ENCODE results near the gene ARL14EP. TPM values are rescaled to one million over a fixed set of nuclear protein-coding genes. Genes with fewer than 3 reads are reported as not detected.

ARL14EP gene
- total RNA-seq, 1 donor from 2014 or later: 25.4 TPM

DNA sequence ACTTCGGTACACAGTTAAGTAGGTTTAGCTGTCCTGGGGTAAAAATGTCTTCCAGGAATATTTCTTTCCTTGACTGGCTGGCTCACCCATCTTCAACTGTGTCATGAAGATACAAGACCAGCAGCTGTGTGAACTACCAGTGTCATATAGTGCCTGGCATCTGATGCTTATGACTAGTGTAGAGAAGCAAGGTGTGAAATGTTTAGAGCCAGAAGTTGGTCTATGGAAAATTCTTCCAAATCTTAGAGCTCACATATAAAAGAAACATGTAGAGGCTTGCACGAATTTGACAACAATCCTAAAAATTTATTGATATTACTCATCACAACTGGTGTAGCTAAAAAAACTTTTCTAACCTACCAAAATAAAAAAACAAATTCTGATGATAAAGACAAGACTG lies 54.4 kb downstream of the ARL14EP start:
- no peak overlapping the region for H3K27ac ChIP-seq (ENCODE audit: low read depth, low read length)
- no peak overlapping the region for H3K4me3 Mint-ChIP-seq (ENCODE audit: unreplicated experiment)

GRCh38 chr11:30380846-30381245 lies 57.9 kb downstream of the ARL14EP start:
- Histone ChIP-seq H3K4me2 (ENCODE audit: low read length) (no peak overlapping the region), H3K4me1 (ENCODE audit: insufficient read depth, low read length) (no peaks in the 10 kb centered on the region), H3K9me3 (ENCODE audit: insufficient read depth, low read depth, low read length) (no peaks in the 10 kb centered on the region), H3K27ac (ENCODE audit: low read depth, low read length) (no peak overlapping the region), H4K20me1 (ENCODE audit: insufficient read depth, low read length) (no peaks in the 10 kb centered on the region), H3K36me3 (ENCODE audit: insufficient read depth, low read length) (no peaks in the 10 kb centered on the region), H3K4me3 (ENCODE audit: insufficient read depth, low read depth, low read length) (no peak overlapping the region), H3K9ac (ENCODE audit: low read length) (no peak overlapping the region), H2AFZ (ENCODE audit: low read depth, low read length) (no peak overlapping the region), H3K79me2 (ENCODE audit: insufficient read depth, low read length) (no peaks in the 10 kb centered on the region), H3K27me3 (ENCODE audit: insufficient read depth, low read length) (no peaks in the 10 kb centered on the region)
- H3K4me3 Mint-ChIP-seq (ENCODE audit: unreplicated experiment): no peak overlapping the region
- H3K4me1 Mint-ChIP-seq (ENCODE audit: low read depth, unreplicated experiment): no peaks in the 10 kb centered on the region
- no peak overlapping the region for H3K27ac Mint-ChIP-seq (ENCODE audit: unreplicated experiment)
- peaks cover 2% of the 10 kb centered on the region for H3K27me3 Mint-ChIP-seq (ENCODE audit: low read depth, unreplicated experiment)
- FAIRE-seq (no peak), DNase-seq (ENCODE audit: low read depth) (no peak)
- H3K36me3 Mint-ChIP-seq (ENCODE audit: low read depth, unreplicated experiment): no peaks in the 10 kb centered on the region
- H3K9me3 Mint-ChIP-seq (ENCODE audit: unreplicated experiment): no peaks in the 10 kb centered on the region
- TF ChIP-seq EZH2 (IDR thresholded peaks at IDR 0.05; ENCODE audit: insufficient read depth, low read length): no peak
- TF ChIP-seq CTCF (IDR thresholded peaks at IDR 0.05; ENCODE audit: insufficient read depth, low read depth, low read length): no peak

More for the DNA sequence above, 54.4 kb downstream of the ARL14EP start:
- Mint-ChIP-seq H3K9me3 (ENCODE audit: unreplicated experiment) (no peaks in the 10 kb centered on the region), H3K27ac (ENCODE audit: unreplicated experiment) (no peak overlapping the region), H3K27me3 (ENCODE audit: low read depth, unreplicated experiment) (peaks cover 2% of the 10 kb centered on the region), H3K4me1 (ENCODE audit: low read depth, unreplicated experiment) (no peaks in the 10 kb centered on the region), H3K36me3 (ENCODE audit: low read depth, unreplicated experiment) (no peaks in the 10 kb centered on the region)
- TF ChIP-seq EZH2 (IDR thresholded peaks at IDR 0.05; ENCODE audit: insufficient read depth, low read length): no peak
- TF ChIP-seq CTCF (IDR thresholded peaks at IDR 0.05; ENCODE audit: insufficient read depth, low read depth, low read length): no peak
- FAIRE-seq (no peak), DNase-seq (ENCODE audit: low read depth) (no peak)
- H3K36me3 ChIP-seq (ENCODE audit: insufficient read depth, low read length): no peaks in the 10 kb centered on the region
- no peaks in the 10 kb centered on the region for H3K9me3 ChIP-seq (ENCODE audit: insufficient read depth, low read depth, low read length)
- H3K4me2 ChIP-seq (ENCODE audit: low read length): no peak overlapping the region
- no peak overlapping the region for H3K9ac ChIP-seq (ENCODE audit: low read length)
- H3K4me1 ChIP-seq (ENCODE audit: insufficient read depth, low read length): no peaks in the 10 kb centered on the region
- no peaks in the 10 kb centered on the region for H3K79me2 ChIP-seq (ENCODE audit: insufficient read depth, low read length)
- H4K20me1 ChIP-seq (ENCODE audit: insufficient read depth, low read length): no peaks in the 10 kb centered on the region
- H3K27me3 ChIP-seq (ENCODE audit: insufficient read depth, low read length): no peaks in the 10 kb centered on the region
- H2AFZ ChIP-seq (ENCODE audit: low read depth, low read length): no peak overlapping the region
- no peak overlapping the region for H3K4me3 ChIP-seq (ENCODE audit: insufficient read depth, low read depth, low read length)

- no peaks in the 10 kb centered on the region for H3K36me3 Mint-ChIP-seq (ENCODE audit: low read depth, unreplicated experiment)
- Histone ChIP-seq H2AFZ (ENCODE audit: low read depth, low read length) (no peak overlapping the region), H3K9me3 (ENCODE audit: insufficient read depth, low read depth, low read length) (no peaks in the 10 kb centered on the region), H3K4me3 (ENCODE audit: insufficient read depth, low read depth, low read length) (no peak overlapping the region), H4K20me1 (ENCODE audit: insufficient read depth, low read length) (no peaks in the 10 kb centered on the region), H3K79me2 (ENCODE audit: insufficient read depth, low read length) (no peaks in the 10 kb centered on the region), H3K4me2 (ENCODE audit: low read length) (no peak overlapping the region), H3K36me3 (ENCODE audit: insufficient read depth, low read length) (no peaks in the 10 kb centered on the region), H3K4me1 (ENCODE audit: insufficient read depth, low read length) (no peaks in the 10 kb centered on the region), H3K27me3 (ENCODE audit: insufficient read depth, low read length) (no peaks in the 10 kb centered on the region), H3K27ac (ENCODE audit: low read depth, low read length) (no peak overlapping the region), H3K9ac (ENCODE audit: low read length) (no peak overlapping the region)
- TF ChIP-seq CTCF (IDR thresholded peaks at IDR 0.05; ENCODE audit: insufficient read depth, low read depth, low read length): no peak
- no peak for TF ChIP-seq EZH2 (IDR thresholded peaks at IDR 0.05; ENCODE audit: insufficient read depth, low read length)
- no peak overlapping the region for H3K27ac Mint-ChIP-seq (ENCODE audit: unreplicated experiment)
- DNase-seq (ENCODE audit: low read depth) (no peak), FAIRE-seq (no peak)
- H3K4me3 Mint-ChIP-seq (ENCODE audit: unreplicated experiment): no peak overlapping the region
- H3K27me3 Mint-ChIP-seq (ENCODE audit: low read depth, unreplicated experiment): peaks cover 2% of the 10 kb centered on the region
- H3K4me1 Mint-ChIP-seq (ENCODE audit: low read depth, unreplicated experiment): no peaks in the 10 kb centered on the region
- no peaks in the 10 kb centered on the region for H3K9me3 Mint-ChIP-seq (ENCODE audit: unreplicated experiment)
These were observed 59.0 kb downstream of the ARL14EP start for GRCh38 chr11:30381879-30382278.

Other genes starting within 250 kb of the ARL14EP start
- gene FSHB, start 92.1 kb upstream of the ARL14EP start, total RNA-seq: not detected in 2 replicates